Hepatocyte (in vitro differentiated cells): Measurements from ENCODE around the gene PRKAB2.

Experiments used
- EZH2phosphoT487 ChIP-seq: fragments of 200-600 bp; sonication (generic); IDR thresholded peaks from one replicate; pipeline ENCODE4 v1.6.1; 2018; ENCODE audit warnings: antibody characterized with exemption, mild to moderate bottlenecking, low read depth, moderate library complexity; ENCODE audit not compliant: unreplicated experiment, severe bottlenecking
- TF ChIP-seq, protein P1 (sequence below): fragments of 200-600 bp; sonication (generic); IDR thresholded peaks from 2 replicates; pipeline ENCODE4 v1.5.1; 2016; ENCODE audit warnings: antibody characterized with exemption, mild to moderate bottlenecking; ENCODE audit not compliant: poor library complexity

- TF ChIP-seq, protein P1, sequence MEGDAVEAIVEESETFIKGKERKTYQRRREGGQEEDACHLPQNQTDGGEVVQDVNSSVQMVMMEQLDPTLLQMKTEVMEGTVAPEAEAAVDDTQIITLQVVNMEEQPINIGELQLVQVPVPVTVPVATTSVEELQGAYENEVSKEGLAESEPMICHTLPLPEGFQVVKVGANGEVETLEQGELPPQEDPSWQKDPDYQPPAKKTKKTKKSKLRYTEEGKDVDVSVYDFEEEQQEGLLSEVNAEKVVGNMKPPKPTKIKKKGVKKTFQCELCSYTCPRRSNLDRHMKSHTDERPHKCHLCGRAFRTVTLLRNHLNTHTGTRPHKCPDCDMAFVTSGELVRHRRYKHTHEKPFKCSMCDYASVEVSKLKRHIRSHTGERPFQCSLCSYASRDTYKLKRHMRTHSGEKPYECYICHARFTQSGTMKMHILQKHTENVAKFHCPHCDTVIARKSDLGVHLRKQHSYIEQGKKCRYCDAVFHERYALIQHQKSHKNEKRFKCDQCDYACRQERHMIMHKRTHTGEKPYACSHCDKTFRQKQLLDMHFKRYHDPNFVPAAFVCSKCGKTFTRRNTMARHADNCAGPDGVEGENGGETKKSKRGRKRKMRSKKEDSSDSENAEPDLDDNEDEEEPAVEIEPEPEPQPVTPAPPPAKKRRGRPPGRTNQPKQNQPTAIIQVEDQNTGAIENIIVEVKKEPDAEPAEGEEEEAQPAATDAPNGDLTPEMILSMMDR: no peak
- TF ChIP-seq EZH2phosphoT487: no peak
Measured at GRCh38 chr1:147208619-147209018, 36.3 kb upstream of the PRKAB2 start.
